ENCODE results near the gene CACNA2D4.

CACNA2D4 gene

GRCh38 chr12:1925684-1926006 lies 7.2 kb upstream of the CACNA2D4 start:
- H3K27ac ChIP-seq (replicated peaks) = no peak overlapping the region
- H3K27me3 ChIP-seq (ENCODE audit: insufficient read depth, poor library complexity, severe bottlenecking) = no peaks in the 10 kb centered on the region
- TF ChIP-seq SPI1 (IDR thresholded peaks at IDR 0.05; ENCODE audit: borderline replicate concordance, low read depth) = no peak
- no peak for TF ChIP-seq REST (IDR thresholded peaks at IDR 0.05; ENCODE audit: insufficient replicate concordance, low read depth)
- no peak for TF ChIP-seq GABPA (IDR thresholded peaks at IDR 0.05; ENCODE audit: low read depth)
- TF ChIP-seq CTCF (IDR thresholded peaks at IDR 0.05; ENCODE audit: insufficient read depth, low read length) = no peak
- no peak for TF ChIP-seq POLR2AphosphoS5 (IDR thresholded peaks at IDR 0.05; ENCODE audit: low read depth)
- DNase-seq (ENCODE audit: low read depth in 1 of 2, low spot score in 1 of 2) = no peak
- no peak overlapping the region for H3K4me3 ChIP-seq (replicated peaks; ENCODE audit: insufficient read depth, low read length)

GRCh38 chr12:1924996-1925683 lies 6.7 kb upstream of the CACNA2D4 start:
- TF ChIP-seq POLR2AphosphoS5 (IDR thresholded peaks at IDR 0.05; ENCODE audit: low read depth) = no peak
- TF ChIP-seq REST (IDR thresholded peaks at IDR 0.05; ENCODE audit: insufficient replicate concordance, low read depth) = no peak
- peak; percentile 82 for TF ChIP-seq SPI1 (IDR thresholded peaks at IDR 0.05; ENCODE audit: borderline replicate concordance, low read depth)
- no peak for TF ChIP-seq CTCF (IDR thresholded peaks at IDR 0.05; ENCODE audit: insufficient read depth, low read length)
- TF ChIP-seq GABPA (IDR thresholded peaks at IDR 0.05; ENCODE audit: low read depth) = no peak
- no peaks in the 10 kb centered on the region for H3K27me3 ChIP-seq (ENCODE audit: insufficient read depth, poor library complexity, severe bottlenecking)
- H3K4me3 ChIP-seq (replicated peaks; ENCODE audit: insufficient read depth, low read length) = no peak overlapping the region
- DNase-seq (ENCODE audit: low read depth in 1 of 2, low spot score in 1 of 2) = peak in 1 of 2 experiments; percentile 39
- no peak overlapping the region for H3K27ac ChIP-seq (replicated peaks)

- no peak for TF ChIP-seq SPI1 (IDR thresholded peaks at IDR 0.05; ENCODE audit: borderline replicate concordance, low read depth)
- no peak for TF ChIP-seq CTCF (IDR thresholded peaks at IDR 0.05; ENCODE audit: insufficient read depth, low read length)
- TF ChIP-seq POLR2AphosphoS5 (IDR thresholded peaks at IDR 0.05; ENCODE audit: low read depth) = no peak
- no peak for TF ChIP-seq REST (IDR thresholded peaks at IDR 0.05; ENCODE audit: insufficient replicate concordance, low read depth)
- TF ChIP-seq GABPA (IDR thresholded peaks at IDR 0.05; ENCODE audit: low read depth) = no peak
- DNase-seq (ENCODE audit: low read depth in 1 of 2, low spot score in 1 of 2) = no peak
Measured at GRCh38 chr12:1922985-1923384, 4.5 kb upstream of the CACNA2D4 start.

More at GRCh38 chr12:1922985-1923384, 4.5 kb upstream of the CACNA2D4 start:
- H3K27me3 ChIP-seq (ENCODE audit: insufficient read depth, poor library complexity, severe bottlenecking) = no peaks in the 10 kb centered on the region
- no peak overlapping the region for H3K4me3 ChIP-seq (replicated peaks; ENCODE audit: insufficient read depth, low read length)
- no peak overlapping the region for H3K27ac ChIP-seq (replicated peaks)
